Sigmoid colon (tissue), 4 donors: ENCODE results near the gene TRPM4.

Source experiments
- CTCF ChIP-seq, 4 experiments: fragments of 450-650 bp in 3 of 4; fragments of 200-600 bp in 1 of 4; IDR thresholded peaks; one replicate each; pipeline ENCODE4 v1.5.1; 2016 to 2019; ENCODE audit warnings: antibody characterized with exemption in 4 of 4, mild to moderate bottlenecking in 3 of 4, moderate library complexity in 2 of 4
- EP300 ChIP-seq, 4 donors: sonication (generic); formaldehyde crosslinking; IDR thresholded peaks; one replicate each; pipeline ENCODE4 v1.6.1; 2017; ENCODE audit warnings: antibody characterized with exemption in 4 of 4
- POLR2A ChIP-seq, 2 donors: fragments of 450-650 bp; IDR thresholded peaks; one replicate each; pipeline ENCODE4 v1.6.1; 2016; ENCODE audit warnings: antibody characterized with exemption in 2 of 2, mild to moderate bottlenecking in 2 of 2, moderate library complexity in 2 of 2
- POLR2AphosphoS5 ChIP-seq, 4 donors: sonication (generic); formaldehyde crosslinking; IDR thresholded peaks; one replicate each; pipeline ENCODE4 v1.6.1; 2017; ENCODE audit warnings: antibody characterized with exemption in 4 of 4

GRCh38 chr19:49120868-49121267, 36.7 kb upstream of the TRPM4 start:
- TF ChIP-seq CTCF (IDR thresholded peaks at IDR 0.05) (no peak), POLR2A (IDR thresholded peaks at IDR 0.05) (no peak), POLR2AphosphoS5 (IDR thresholded peaks at IDR 0.05) (no peak), EP300 (IDR thresholded peaks at IDR 0.05) (no peak)
